Type B pancreatic cell (in vitro differentiated cells): ENCODE results near the gene MACC1. TPM values are rescaled to one million over a fixed set of nuclear protein-coding genes. Genes with fewer than 3 reads are reported as not detected.

Experiments
- DNase-seq: peaks from one replicate; pipeline ENCODE4 v3.0.0; 2021; ENCODE audit warnings: mixed read lengths; ENCODE audit not compliant: unreplicated experiment; ENCODE audit errors: extremely low spot score
- H3K27ac Mint-ChIP-seq: 2 replicates; pipeline ENCODE4 v1.8.0; 2021; ENCODE audit warnings: mild to moderate bottlenecking, mixed read lengths
- H3K27me3 Mint-ChIP-seq: 2 replicates; pipeline ENCODE4 v1.8.0; 2021; ENCODE audit warnings: mixed read lengths
- H3K36me3 Mint-ChIP-seq: 2 replicates; pipeline ENCODE4 v1.8.0; 2021; ENCODE audit warnings: mixed read lengths
- H3K4me1 Mint-ChIP-seq: one replicate; pipeline ENCODE4 v1.8.0; 2021; ENCODE audit warnings: mixed read lengths; ENCODE audit not compliant: unreplicated experiment
- H3K4me3 Mint-ChIP-seq: 2 replicates; pipeline ENCODE4 v1.8.0; 2021; ENCODE audit warnings: mild to moderate bottlenecking, mixed read lengths
- H3K9me3 Mint-ChIP-seq: 2 replicates; pipeline ENCODE4 v1.8.0; 2021; ENCODE audit warnings: mixed read lengths
- CTCF ChIP-seq: fragments of 200-600 bp; sonication (generic); conservative IDR thresholded peaks from 2 replicates; pipeline ENCODE4 v1.5.0; 2021; ENCODE audit warnings: antibody characterized with exemption, mild to moderate bottlenecking
- total RNA-seq: library from RNA; stranded (reverse); gene quantifications from 2 replicates; pipeline ENCODE4 v1.2.1, GENCODE V29; 2021; ENCODE audit warnings: low replicate concordance

Gene MACC1
- total RNA-seq, 1 donor from 2014 or later = 14.8 TPM

- H3K36me3 Mint-ChIP-seq = peaks cover 7% of the 10 kb centered on the region
Measured at GRCh38 chr7:20197837-20198236, 19.3 kb downstream of the MACC1 start.

GRCh38 chr7:20197125-20197748, 19.9 kb downstream of the MACC1 start:
- Mint-ChIP-seq H3K27ac (no peak overlapping the region), H3K27me3 (no peaks in the 10 kb centered on the region), H3K9me3 (no peaks in the 10 kb centered on the region), H3K4me1 (peaks cover 31% of the 10 kb centered on the region), H3K4me3 (no peak overlapping the region), H3K36me3 (peaks cover 7% of the 10 kb centered on the region)
- DNase-seq = no peak
- TF ChIP-seq CTCF = no peak

More at GRCh38 chr7:20197837-20198236, 19.3 kb downstream of the MACC1 start:
- Mint-ChIP-seq H3K27ac (no peak overlapping the region), H3K9me3 (no peaks in the 10 kb centered on the region), H3K4me1 (peaks cover 31% of the 10 kb centered on the region), H3K4me3 (no peak overlapping the region), H3K27me3 (no peaks in the 10 kb centered on the region)
- DNase-seq = no peak
- peak; percentile 62 for TF ChIP-seq CTCF

GRCh38 chr7:20194343-20194995, 22.7 kb downstream of the MACC1 start:
- H3K9me3 Mint-ChIP-seq = no peaks in the 10 kb centered on the region
- no peak overlapping the region for H3K27ac Mint-ChIP-seq
- no peak overlapping the region for H3K4me3 Mint-ChIP-seq
- no peak for TF ChIP-seq CTCF
- DNase-seq = no peak
- H3K27me3 Mint-ChIP-seq = no peaks in the 10 kb centered on the region
- peaks cover 9% of the 10 kb centered on the region for H3K36me3 Mint-ChIP-seq
- H3K4me1 Mint-ChIP-seq = peaks cover 18% of the 10 kb centered on the region

- no peak overlapping the region for H3K27ac Mint-ChIP-seq
- no peak for TF ChIP-seq CTCF
- H3K27me3 Mint-ChIP-seq = no peaks in the 10 kb centered on the region
- no peak for DNase-seq
- H3K9me3 Mint-ChIP-seq = no peaks in the 10 kb centered on the region
- peaks cover 13% of the 10 kb centered on the region for H3K4me1 Mint-ChIP-seq
- H3K4me3 Mint-ChIP-seq = no peak overlapping the region
- H3K36me3 Mint-ChIP-seq = peaks cover 11% of the 10 kb centered on the region
Measured at GRCh38 chr7:20193873-20194272, 23.3 kb downstream of the MACC1 start.

- no peaks in the 10 kb centered on the region for H3K27me3 Mint-ChIP-seq
- H3K9me3 Mint-ChIP-seq = no peaks in the 10 kb centered on the region
- no peak for TF ChIP-seq CTCF
- H3K36me3 Mint-ChIP-seq = peaks cover 16% of the 10 kb centered on the region
- H3K27ac Mint-ChIP-seq = no peak overlapping the region
- no peak for DNase-seq
- no peak overlapping the region for H3K4me3 Mint-ChIP-seq
- peaks cover 13% of the 10 kb centered on the region for H3K4me1 Mint-ChIP-seq
Measured at GRCh38 chr7:20193242-20193777, 23.9 kb downstream of the MACC1 start.
